GM12891 (cell line): ENCODE results near the gene ZNF420.

ENCODE experiments used
- PAX5 ChIP-seq: IDR thresholded peaks from 2 replicates; pipeline ENCODE4 v1.6.1; 2011; ENCODE audit warnings: low read length, moderate library complexity, mild to moderate bottlenecking; ENCODE audit not compliant: insufficient read depth, severe bottlenecking
- POLR2A ChIP-seq: IDR thresholded peaks from 2 replicates; pipeline ENCODE4 v1.6.1; 2011; ENCODE audit warnings: low read depth, low read length, control low read depth
- POLR2AphosphoS5 ChIP-seq: IDR thresholded peaks from 2 replicates; pipeline ENCODE4 v1.6.1; 2011; ENCODE audit warnings: low read depth, low read length, control low read depth
- POU2F2 ChIP-seq: IDR thresholded peaks from 2 replicates; pipeline ENCODE4 v1.6.1; 2011; ENCODE audit warnings: low read depth, mild to moderate bottlenecking, control low read depth, low read length, moderate library complexity
- SPI1 ChIP-seq: IDR thresholded peaks from 2 replicates; pipeline ENCODE4 v1.6.1; 2011; ENCODE audit warnings: low read depth, low read length, control low read depth
- TAF1 ChIP-seq: IDR thresholded peaks from 2 replicates; pipeline ENCODE4 v1.6.1; 2011; ENCODE audit warnings: low read depth, low read length, control low read depth

DNA sequence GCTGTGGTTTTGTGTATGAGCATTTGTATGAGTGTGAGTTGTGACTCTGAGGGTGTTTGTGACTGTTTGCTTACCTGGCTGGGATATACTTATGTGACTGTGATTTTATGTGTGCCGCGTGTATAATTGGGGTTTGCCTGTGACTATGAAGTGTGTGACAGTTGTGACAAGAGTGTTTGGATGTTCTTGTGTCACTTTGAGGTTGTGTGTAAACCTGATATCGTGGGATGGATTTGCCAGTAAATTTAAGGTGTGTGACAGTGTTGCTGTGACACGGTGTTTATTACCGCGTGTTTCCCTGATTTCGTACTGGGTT lies 442 bp downstream of the ZNF420 start:
- TF ChIP-seq POLR2A (no peak), POU2F2 (no peak), TAF1 (no peak), POLR2AphosphoS5 (no peak), SPI1 (no peak), PAX5 (no peak)
